Choroid plexus epithelial cell (primary cell): ENCODE data around the gene RTP2.
A peak's percentile ranks its signal among the peaks of the same experiment; 100 is the strongest.

Experiments used
- DNase-seq: peaks from one replicate; pipeline ENCODE4 v3.0.0-alpha.2; 2010; ENCODE audit warnings: low read depth
- H3K4me3 ChIP-seq: 2 replicates; pipeline ENCODE4 v1.5.1; 2011; ENCODE audit warnings: low read depth, mild to moderate bottlenecking, control low read depth, low read length, moderate library complexity
- TF ChIP-seq, protein P1 (sequence below): conservative IDR thresholded peaks from 2 replicates; pipeline ENCODE4 v1.5.1; 2011; ENCODE audit warnings: low read depth, mild to moderate bottlenecking, control low read depth, inconsistent platforms, low read length, moderate library complexity

RTP2 gene

GRCh38 chr3:187737368-187738070, 35.2 kb upstream of the RTP2 start:
- DNase-seq = peak; percentile 84
- TF ChIP-seq, protein P1, sequence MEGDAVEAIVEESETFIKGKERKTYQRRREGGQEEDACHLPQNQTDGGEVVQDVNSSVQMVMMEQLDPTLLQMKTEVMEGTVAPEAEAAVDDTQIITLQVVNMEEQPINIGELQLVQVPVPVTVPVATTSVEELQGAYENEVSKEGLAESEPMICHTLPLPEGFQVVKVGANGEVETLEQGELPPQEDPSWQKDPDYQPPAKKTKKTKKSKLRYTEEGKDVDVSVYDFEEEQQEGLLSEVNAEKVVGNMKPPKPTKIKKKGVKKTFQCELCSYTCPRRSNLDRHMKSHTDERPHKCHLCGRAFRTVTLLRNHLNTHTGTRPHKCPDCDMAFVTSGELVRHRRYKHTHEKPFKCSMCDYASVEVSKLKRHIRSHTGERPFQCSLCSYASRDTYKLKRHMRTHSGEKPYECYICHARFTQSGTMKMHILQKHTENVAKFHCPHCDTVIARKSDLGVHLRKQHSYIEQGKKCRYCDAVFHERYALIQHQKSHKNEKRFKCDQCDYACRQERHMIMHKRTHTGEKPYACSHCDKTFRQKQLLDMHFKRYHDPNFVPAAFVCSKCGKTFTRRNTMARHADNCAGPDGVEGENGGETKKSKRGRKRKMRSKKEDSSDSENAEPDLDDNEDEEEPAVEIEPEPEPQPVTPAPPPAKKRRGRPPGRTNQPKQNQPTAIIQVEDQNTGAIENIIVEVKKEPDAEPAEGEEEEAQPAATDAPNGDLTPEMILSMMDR = no peak
- H3K4me3 ChIP-seq = peak overlapping the region; percentile 97

- TF ChIP-seq, protein P1 = no peak
- peak overlapping the region; percentile 97 for H3K4me3 ChIP-seq
- no peak for DNase-seq
Measured at GRCh38 chr3:187737006-187737367, 34.6 kb upstream of the RTP2 start.

DNA sequence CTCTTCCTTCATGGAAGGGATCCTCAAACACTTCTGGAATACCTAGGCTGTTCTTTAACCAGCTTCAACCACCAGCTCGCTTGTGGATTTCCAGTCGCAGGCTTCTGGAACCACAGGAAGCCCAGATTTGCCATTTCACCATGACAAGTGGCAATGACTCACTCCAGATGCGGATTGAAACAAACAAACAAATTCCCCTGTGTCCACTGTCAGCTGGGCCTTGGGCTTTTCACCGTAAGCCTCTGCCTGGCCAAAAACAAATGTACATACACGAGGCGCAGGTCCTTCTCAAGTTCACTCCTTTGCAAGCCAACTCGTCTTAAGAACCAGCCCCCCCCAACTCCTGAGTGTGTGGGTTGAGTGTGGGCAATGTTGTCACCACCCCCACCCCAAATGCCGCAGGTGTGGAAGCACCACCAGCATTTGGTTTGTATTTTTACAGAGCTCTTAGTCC, 34.1 kb upstream of the RTP2 start:
- DNase-seq = peak; percentile 69
- TF ChIP-seq, protein P1 = no peak
- no peak overlapping the region for H3K4me3 ChIP-seq

- no peak overlapping the region for H3K4me3 ChIP-seq
- DNase-seq = no peak
- TF ChIP-seq, protein P1 = no peak
Measured at GRCh38 chr3:187735837-187736236, 33.5 kb upstream of the RTP2 start.

DNA sequence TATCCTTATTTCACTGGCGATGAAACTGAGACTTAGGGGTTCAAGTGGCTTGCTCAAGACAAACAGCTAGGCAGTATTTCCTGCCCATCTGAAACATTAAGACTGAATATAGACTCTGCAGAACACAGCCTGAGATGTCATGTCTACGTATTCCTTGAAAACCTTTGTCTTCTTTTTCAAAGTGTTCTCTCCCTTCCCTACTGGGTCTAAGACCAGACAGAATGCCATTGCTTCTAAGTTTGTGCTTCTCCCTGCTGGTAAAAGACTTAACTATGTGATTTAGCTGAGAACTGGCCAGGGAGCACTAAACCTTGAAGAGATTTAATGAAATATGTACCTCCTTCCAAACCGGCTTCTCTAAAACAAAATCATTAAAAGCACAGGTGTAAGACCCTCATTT, 33.0 kb upstream of the RTP2 start:
- DNase-seq = peak; percentile 15
- TF ChIP-seq, protein P1 = no peak
- no peak overlapping the region for H3K4me3 ChIP-seq

DNA sequence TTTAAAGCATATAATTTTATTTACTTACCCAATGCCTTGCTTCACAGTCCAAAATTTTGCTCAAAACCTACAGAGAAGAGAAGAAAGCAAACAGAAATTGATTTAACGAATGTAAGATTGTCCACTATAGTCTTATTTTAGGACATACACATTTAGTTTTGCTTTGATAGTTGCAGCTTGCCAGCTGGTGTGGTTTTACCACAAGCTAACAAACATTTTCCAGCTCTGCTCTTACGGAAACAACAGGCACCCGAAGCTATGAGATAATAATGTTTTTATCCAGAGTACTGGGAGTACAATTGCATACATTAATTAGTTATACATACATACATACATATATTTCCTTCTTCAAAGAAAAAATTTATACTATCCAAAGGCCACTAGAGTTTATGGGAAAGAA, 32.5 kb upstream of the RTP2 start:
- H3K4me3 ChIP-seq = no peak overlapping the region
- TF ChIP-seq, protein P1 = no peak
- peak; percentile 36 for DNase-seq

DNA sequence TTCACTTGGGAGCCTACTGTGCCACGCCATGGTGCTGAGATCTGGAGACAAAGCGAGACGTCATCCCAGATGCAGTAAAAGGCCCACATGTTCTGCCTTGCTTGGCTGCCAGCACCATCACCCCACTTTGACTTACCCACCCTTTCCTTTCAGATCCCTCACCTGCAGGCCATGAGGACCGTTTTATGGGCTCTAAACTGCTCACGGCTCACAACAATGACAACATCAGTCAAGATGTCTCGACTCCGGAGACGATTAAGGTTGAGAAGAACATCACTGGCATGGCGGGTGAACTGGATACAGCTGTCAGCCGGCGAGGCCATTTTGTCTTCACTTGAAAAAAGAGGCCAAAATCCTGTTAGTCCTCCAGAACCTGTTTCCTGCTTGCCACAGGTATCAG, 31.0 kb upstream of the RTP2 start:
- no peak for DNase-seq
- no peak overlapping the region for H3K4me3 ChIP-seq
- TF ChIP-seq, protein P1 = no peak
